Measurements from ENCODE around the gene VANGL2. TPM values are rescaled to one million over a fixed set of nuclear protein-coding genes. Genes with fewer than 3 reads are reported as not detected.

The VANGL2 gene
- polyA plus RNA-seq, 2 of the 4 experiments (the other 2 are of a cell fraction): 3.9 to 4.1 TPM

GRCh38 chr1:160429702-160430535 lies 29.6 kb downstream of the VANGL2 start:
- CTCF ChIA-PET: interaction anchor here (0.9 to 7.1 kb wide), 4 partner anchors 10 to 179 kb away, joined by 3 to 115 read pairs (median 4); no protein-coding TSS in a partner anchor
- H3K9me3 ChIP-seq: no peaks in the 10 kb centered on the region
- H3K4me3 ChIP-seq: no peak overlapping the region
- 41% methylated on average over 2 of the region's 2 CpGs for WGBS (ENCODE audit: missing lambda C conversion rate)
- POLR2A ChIA-PET: no interaction called here
- H3K27ac ChIP-seq: no peak overlapping the region
- FAIRE-seq (no peak), DNase-seq (ENCODE audit: low read depth in 1 of 2, low spot score in 1 of 2) (no peak), ATAC-seq (no peak)
- TF ChIP-seq, protein P1, sequence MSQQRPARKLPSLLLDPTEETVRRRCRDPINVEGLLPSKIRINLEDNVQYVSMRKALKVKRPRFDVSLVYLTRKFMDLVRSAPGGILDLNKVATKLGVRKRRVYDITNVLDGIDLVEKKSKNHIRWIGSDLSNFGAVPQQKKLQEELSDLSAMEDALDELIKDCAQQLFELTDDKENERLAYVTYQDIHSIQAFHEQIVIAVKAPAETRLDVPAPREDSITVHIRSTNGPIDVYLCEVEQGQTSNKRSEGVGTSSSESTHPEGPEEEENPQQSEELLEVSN (IDR thresholded peaks at IDR 0.05; ENCODE audit: borderline replicate concordance, low read depth): no peak
- TF ChIP-seq PBX3 (IDR thresholded peaks at IDR 0.05) (no peak), ZC3H11A (IDR thresholded peaks at IDR 0.05) (no peak), KDM5A (IDR thresholded peaks at IDR 0.05) (no peak), SREBF2 (IDR thresholded peaks at IDR 0.05) (no peak), HOXB13 (CRISPR knock-in tag; IDR thresholded peaks at IDR 0.05; ENCODE audit: low read depth) (no peak)
- no peaks in the 10 kb centered on the region for H3K4me1 ChIP-seq
- H3K4me2 ChIP-seq: no peak overlapping the region

DNA sequence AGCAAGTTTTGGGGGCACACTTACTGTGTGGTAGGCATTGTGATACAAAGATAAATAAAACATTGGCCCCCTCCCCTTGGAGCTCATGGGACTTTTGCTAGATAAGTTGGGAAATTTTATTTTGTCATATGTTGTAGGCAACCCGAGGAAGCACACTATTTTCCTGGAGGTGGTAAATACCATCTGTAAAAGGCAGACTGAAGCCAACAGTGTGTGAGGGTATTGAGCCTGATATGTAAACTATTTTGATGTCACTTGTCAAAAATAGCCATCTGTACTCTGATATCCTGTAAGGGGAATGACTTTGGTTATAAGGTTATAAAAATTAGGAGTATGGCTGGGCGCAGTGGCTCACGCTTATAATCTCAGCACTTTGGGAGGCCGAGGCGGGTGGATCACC lies 30.6 kb downstream of the VANGL2 start:
- no peak overlapping the region for H3K27ac ChIP-seq
- ATAC-seq (no peak), DNase-seq (ENCODE audit: low read depth in 1 of 2, low spot score in 1 of 2) (no peak), FAIRE-seq (no peak)
- no peak overlapping the region for H3K4me2 ChIP-seq
- no peak overlapping the region for H3K4me3 ChIP-seq
- WGBS (ENCODE audit: missing lambda C conversion rate): 86% methylated on average over 5 of the region's 5 CpGs
- TF ChIP-seq EHF (CRISPR knock-in tag; IDR thresholded peaks at IDR 0.05) (no peak), FOSB (CRISPR knock-in tag; IDR thresholded peaks at IDR 0.05) (no peak), EHMT2 (IDR thresholded peaks at IDR 0.05; ENCODE audit: low read depth) (no peak), KDM1A (IDR thresholded peaks at IDR 0.05; ENCODE audit: low read depth) (no peak)
- TF ChIP-seq, protein P2, sequence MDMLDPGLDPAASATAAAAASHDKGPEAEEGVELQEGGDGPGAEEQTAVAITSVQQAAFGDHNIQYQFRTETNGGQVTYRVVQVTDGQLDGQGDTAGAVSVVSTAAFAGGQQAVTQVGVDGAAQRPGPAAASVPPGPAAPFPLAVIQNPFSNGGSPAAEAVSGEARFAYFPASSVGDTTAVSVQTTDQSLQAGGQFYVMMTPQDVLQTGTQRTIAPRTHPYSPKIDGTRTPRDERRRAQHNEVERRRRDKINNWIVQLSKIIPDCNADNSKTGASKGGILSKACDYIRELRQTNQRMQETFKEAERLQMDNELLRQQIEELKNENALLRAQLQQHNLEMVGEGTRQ (IDR thresholded peaks at IDR 0.05): no peak
- ChIA-PET CTCF (interaction anchor here (0.9 to 7.1 kb wide), 3 partner anchors 17 to 178 kb away, joined by 3 to 115 read pairs (median 4); no protein-coding TSS in a partner anchor), POLR2A (no interaction called here)
- no peaks in the 10 kb centered on the region for H3K4me1 ChIP-seq
- H3K9me3 ChIP-seq: no peaks in the 10 kb centered on the region

GRCh38 chr1:160431571-160431970 lies 31.2 kb downstream of the VANGL2 start:
- H3K27ac ChIP-seq: no peak overlapping the region
- ATAC-seq: no peak
- FAIRE-seq: no peak
- WGBS (ENCODE audit: missing lambda C conversion rate): 77% methylated on average over 2 of the region's 2 CpGs
- DNase-seq (ENCODE audit: low read depth in 1 of 2, low spot score in 1 of 2): no peak
- H3K4me2 ChIP-seq: no peak overlapping the region
- no peak overlapping the region for H3K4me3 ChIP-seq
- TF ChIP-seq, protein P1 (IDR thresholded peaks at IDR 0.05; ENCODE audit: borderline replicate concordance, low read depth): no peak
- no peak for TF ChIP-seq ATOH8 (CRISPR knock-in tag; IDR thresholded peaks at IDR 0.05; ENCODE audit: low read depth)
- TF ChIP-seq, protein P3, sequence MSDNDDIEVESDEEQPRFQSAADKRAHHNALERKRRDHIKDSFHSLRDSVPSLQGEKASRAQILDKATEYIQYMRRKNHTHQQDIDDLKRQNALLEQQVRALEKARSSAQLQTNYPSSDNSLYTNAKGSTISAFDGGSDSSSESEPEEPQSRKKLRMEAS (IDR thresholded peaks at IDR 0.05): no peak
- TF ChIP-seq HOXA7 (CRISPR knock-in tag; IDR thresholded peaks at IDR 0.05): no peak
- no peak for TF ChIP-seq RFX5 (IDR thresholded peaks at IDR 0.05)
- TF ChIP-seq POLR2A (IDR thresholded peaks at IDR 0.05; ENCODE audit: low read length): no peak
- no peak for TF ChIP-seq GATA3 (IDR thresholded peaks at IDR 0.05; ENCODE audit: borderline replicate concordance)
- no peak for TF ChIP-seq JUNB (IDR thresholded peaks at IDR 0.05)
- TF ChIP-seq EP300 (IDR thresholded peaks at IDR 0.05): no peak
- TF ChIP-seq RARB (CRISPR knock-in tag; IDR thresholded peaks at IDR 0.05): no peak
- no peak for TF ChIP-seq CHD4 (IDR thresholded peaks at IDR 0.05; ENCODE audit: borderline replicate concordance)
- TF ChIP-seq CBX8 (IDR thresholded peaks at IDR 0.05): no peak
- TF ChIP-seq HDAC2 (IDR thresholded peaks at IDR 0.05): no peak
- no peak for TF ChIP-seq NFE2L2 (conservative IDR thresholded peaks at IDR 0.05; ENCODE audit: low read length)
- TF ChIP-seq JUN (IDR thresholded peaks at IDR 0.05): no peak
- TF ChIP-seq, protein P4, sequence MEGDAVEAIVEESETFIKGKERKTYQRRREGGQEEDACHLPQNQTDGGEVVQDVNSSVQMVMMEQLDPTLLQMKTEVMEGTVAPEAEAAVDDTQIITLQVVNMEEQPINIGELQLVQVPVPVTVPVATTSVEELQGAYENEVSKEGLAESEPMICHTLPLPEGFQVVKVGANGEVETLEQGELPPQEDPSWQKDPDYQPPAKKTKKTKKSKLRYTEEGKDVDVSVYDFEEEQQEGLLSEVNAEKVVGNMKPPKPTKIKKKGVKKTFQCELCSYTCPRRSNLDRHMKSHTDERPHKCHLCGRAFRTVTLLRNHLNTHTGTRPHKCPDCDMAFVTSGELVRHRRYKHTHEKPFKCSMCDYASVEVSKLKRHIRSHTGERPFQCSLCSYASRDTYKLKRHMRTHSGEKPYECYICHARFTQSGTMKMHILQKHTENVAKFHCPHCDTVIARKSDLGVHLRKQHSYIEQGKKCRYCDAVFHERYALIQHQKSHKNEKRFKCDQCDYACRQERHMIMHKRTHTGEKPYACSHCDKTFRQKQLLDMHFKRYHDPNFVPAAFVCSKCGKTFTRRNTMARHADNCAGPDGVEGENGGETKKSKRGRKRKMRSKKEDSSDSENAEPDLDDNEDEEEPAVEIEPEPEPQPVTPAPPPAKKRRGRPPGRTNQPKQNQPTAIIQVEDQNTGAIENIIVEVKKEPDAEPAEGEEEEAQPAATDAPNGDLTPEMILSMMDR (IDR thresholded peaks at IDR 0.05): no peak
- ChIA-PET CTCF (interaction anchor here (7.1 kb wide), 1 partner anchor 177 kb away, joined by 115 read pairs; no protein-coding TSS in a partner anchor), POLR2A (no interaction called here)
- H3K9me3 ChIP-seq: no peaks in the 10 kb centered on the region
- H3K4me1 ChIP-seq: no peaks in the 10 kb centered on the region

Measured in A549 (cell line).